ENCODE results near the gene TRAPPC11.
A peak's percentile ranks its signal among the peaks of the same experiment; 100 is the strongest.
"Not testable (repeated sequence)": the region's sequence is repeated elsewhere in the genome, so short reads cannot be mapped to it uniquely, and the experiment has no call there.

The TRAPPC11 gene

GRCh38 chr4:183659029-183659871, at the start of gene TRAPPC11, which contains the start of gene RWDD4:
Gene TRAPPC11 (plus strand): TSS chr4:183659293. CDS start chr4:183663868, 4,575 bp downstream.
Gene RWDD4 (minus strand): TSS chr4:183659185. CDS start chr4:183658952, 233 bp downstream.
- DNase-seq = peak; percentile 97

GRCh38 chr4:183610033-183610432, 49.1 kb upstream of the TRAPPC11 start:
- no peak for DNase-seq

- no peak for DNase-seq
Measured at GRCh38 chr4:183610613-183611012, 48.5 kb upstream of the TRAPPC11 start.

GRCh38 chr4:183611210-183611830, 47.8 kb upstream of the TRAPPC11 start:
- DNase-seq = no peak

- DNase-seq = no peak
Measured at GRCh38 chr4:183612329-183613250, 46.5 kb upstream of the TRAPPC11 start.

- DNase-seq = no peak
Measured at GRCh38 chr4:183617075-183617474, 42.0 kb upstream of the TRAPPC11 start.

GRCh38 chr4:183618681-183619080, 40.4 kb upstream of the TRAPPC11 start:
- DNase-seq = no peak

- no peak for DNase-seq
Measured at GRCh38 chr4:183620421-183620820, 38.7 kb upstream of the TRAPPC11 start.

- no peak for DNase-seq
Measured at GRCh38 chr4:183621875-183622274, 37.2 kb upstream of the TRAPPC11 start.

GRCh38 chr4:183624548-183624947, 34.5 kb upstream of the TRAPPC11 start:
- DNase-seq = no peak

GRCh38 chr4:183626168-183626567, 32.9 kb upstream of the TRAPPC11 start:
- DNase-seq = no peak

GRCh38 chr4:183627286-183627685, 31.8 kb upstream of the TRAPPC11 start:
- DNase-seq = not testable (repeated sequence)

GRCh38 chr4:183627979-183628588, 31.0 kb upstream of the TRAPPC11 start:
- no peak for DNase-seq

- no peak for DNase-seq
Measured at GRCh38 chr4:183631577-183632198, 27.4 kb upstream of the TRAPPC11 start.

GRCh38 chr4:183632689-183633088, 26.4 kb upstream of the TRAPPC11 start:
- no peak for DNase-seq

GRCh38 chr4:183633476-183634400, 25.4 kb upstream of the TRAPPC11 start:
- DNase-seq = no peak

- DNase-seq = no peak
Measured at GRCh38 chr4:183635321-183635720, 23.8 kb upstream of the TRAPPC11 start.

GRCh38 chr4:183635741-183636140, 23.4 kb upstream of the TRAPPC11 start:
- no peak for DNase-seq

GRCh38 chr4:183636503-183636902, 22.6 kb upstream of the TRAPPC11 start:
- no peak for DNase-seq

- DNase-seq = no peak
Measured at GRCh38 chr4:183636923-183637322, 22.2 kb upstream of the TRAPPC11 start.

- no peak for DNase-seq
Measured at GRCh38 chr4:183637461-183637860, 21.6 kb upstream of the TRAPPC11 start.

All from stimulated activated CD4-positive, alpha-beta T cell treated with anti-CD3 and anti-CD28 coated beads, Interleukin-4, amount 100 ng/mL, for 24 hours (primary cell).